ENCODE measurements around the gene BTG1. TPM values are rescaled to one million over a fixed set of nuclear protein-coding genes. Genes with fewer than 3 reads are reported as not detected.
"Not testable (repeated sequence)": the region's sequence is repeated elsewhere in the genome, so short reads cannot be mapped to it uniquely, and the experiment has no call there.

The BTG1 gene
- total RNA-seq, 1 donor from 2014 or later = 52.7 TPM

DNA sequence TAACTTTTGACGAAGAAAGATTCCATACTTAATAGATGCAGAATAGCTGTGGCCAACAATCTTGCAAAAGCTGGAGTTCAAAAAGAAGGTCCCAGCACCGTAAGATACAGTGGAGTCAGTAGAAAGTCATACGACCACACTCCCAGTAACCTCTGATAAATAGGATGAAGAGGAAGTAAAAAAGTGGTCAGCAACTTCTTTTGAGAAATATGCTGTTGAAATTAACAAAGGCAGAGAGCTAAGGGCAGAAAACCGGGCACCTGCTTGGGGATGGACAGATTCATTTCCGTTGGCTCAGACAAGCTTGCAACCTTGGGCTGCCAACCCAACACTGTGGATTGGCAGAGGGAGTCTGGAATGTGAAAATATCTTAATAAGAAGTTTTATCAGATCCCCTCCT, 40.0 kb downstream of the BTG1 start:
- no peak for DNase-seq (ENCODE audit: extremely low read depth, low read depth, low spot score)

DNA sequence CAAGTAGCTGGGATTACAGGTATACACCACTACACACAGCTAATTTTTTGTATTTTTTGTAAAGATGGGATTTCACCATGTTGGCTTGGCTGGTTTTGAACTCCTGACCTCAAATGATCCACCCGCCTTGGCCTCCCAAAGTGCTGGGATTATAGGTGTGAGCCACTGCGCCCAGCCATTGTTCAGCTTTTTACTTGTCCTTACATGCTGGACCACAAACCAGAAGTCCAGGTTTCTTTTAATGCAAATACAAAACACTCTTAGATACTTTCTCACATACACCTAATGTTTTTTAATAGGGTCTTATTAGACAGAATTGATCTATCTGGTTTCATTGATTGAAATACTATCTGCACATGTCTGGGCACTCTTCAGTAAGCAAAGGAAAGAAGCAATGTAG, 40.5 kb downstream of the BTG1 start:
- no peak for DNase-seq (ENCODE audit: extremely low read depth, low read depth, low spot score)

DNA sequence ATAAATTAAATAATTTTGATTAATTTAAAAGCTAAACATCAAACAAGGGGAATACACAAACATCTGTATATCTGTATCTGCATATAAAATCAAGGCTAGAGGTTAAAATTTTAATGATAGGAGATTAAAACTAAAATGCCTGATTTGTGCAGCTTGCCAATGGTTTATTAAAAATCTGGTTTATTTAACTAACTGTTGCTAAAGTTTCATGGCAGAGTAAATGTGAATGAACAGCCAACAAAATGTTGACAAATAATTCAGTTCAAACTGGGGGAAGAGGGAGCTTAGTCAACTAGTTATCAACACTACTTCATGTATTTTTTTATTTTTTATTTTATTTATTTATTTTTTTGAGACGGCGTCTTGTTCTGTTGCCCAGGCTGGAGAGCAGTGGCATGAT, 43.0 kb downstream of the BTG1 start:
- DNase-seq (ENCODE audit: extremely low read depth, low read depth, low spot score) = no peak

DNA sequence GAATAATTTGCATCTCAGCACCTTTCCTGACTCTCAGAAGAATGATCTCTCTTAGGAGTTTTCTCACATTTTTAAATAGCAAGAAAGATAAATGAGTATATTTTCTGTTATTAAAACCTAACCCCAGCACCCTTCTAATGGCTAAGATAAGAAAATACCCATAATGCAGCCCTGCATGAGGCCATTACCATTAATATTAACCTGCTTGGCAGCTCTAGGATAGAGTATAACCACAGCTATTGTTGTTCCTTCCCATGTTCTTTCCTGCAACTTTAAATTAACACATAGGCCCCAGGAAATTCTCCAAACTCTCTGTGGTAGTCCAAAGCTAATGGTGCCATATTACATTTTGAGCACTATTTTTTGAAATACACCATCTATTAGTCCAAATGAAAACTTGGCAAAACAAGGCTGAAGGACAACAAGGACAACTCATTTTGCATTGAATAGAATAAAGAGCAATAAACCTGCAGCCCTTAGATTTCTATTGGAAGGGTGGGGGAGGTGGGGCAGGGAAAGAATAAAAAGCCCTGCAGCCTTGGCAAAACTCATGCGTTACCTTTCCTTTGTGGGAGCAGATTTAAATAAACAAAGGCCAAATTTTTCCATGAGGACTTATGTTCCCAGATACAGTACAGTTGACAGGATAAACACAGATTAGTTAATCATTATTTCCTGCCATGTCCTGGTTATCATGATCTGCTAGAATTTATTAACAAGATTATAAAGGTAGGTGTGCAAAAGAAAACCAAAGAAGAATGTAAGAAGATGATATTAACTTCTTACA, 46.9 kb downstream of the BTG1 start:
- DNase-seq (ENCODE audit: extremely low read depth, low read depth, low spot score) = no peak

DNA sequence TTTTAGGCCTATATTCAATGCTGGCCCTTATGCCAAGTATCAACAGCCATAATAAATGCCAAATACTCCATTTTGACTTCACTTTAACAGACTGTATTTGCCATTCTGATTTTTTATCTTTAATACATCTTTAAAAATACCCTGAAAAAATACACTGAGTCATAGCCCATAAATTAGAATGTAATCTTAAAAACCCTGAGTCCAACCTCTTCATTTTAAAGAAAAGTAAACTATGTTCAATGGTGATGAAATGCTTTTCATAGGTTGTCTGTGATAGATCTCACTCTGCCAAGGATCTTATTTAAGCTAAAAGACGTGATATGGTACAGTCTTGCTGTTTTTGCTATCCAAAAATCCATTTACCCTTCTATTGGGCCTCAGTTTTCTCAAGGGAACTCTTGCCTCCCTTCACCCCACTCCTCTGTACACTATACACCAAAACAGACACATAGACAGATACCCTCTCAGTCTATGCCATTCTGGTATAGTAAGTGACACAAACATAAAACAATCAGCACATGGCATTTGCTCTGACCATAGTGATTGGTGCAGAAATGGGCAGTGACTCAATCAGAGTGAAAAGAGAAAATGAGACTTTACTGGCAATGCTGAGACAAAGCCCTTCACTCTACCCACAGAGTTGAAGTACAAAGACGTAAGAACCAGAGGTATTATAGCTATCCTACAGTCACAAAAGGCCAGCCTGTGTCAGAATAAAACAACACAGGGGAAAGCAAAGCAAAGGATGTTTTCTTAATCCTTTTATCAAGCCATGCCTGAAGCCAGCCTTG, 49.1 kb downstream of the BTG1 start:
- DNase-seq (ENCODE audit: extremely low read depth, low read depth, low spot score) = no peak

DNA sequence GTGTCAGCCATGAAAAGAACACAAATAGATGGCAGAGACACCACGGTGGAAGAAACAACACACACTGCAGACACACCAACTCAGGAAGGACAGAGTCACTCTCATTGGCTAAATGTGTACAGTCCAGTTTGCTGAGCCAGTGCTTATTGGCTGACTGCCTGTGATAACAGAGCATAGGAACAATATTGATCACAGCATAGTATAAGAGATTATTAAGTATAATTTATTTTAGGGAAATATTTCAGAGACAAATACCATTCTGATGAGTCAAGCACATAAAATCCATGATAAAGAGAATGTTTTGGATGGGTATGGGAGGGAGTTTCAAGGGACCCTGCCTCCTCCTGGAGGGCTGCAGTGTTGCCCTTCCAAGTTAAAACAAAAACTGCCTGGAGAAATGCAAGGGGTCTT, 50.9 kb downstream of the BTG1 start:
- no peak for DNase-seq (ENCODE audit: extremely low read depth, low read depth, low spot score)

DNA sequence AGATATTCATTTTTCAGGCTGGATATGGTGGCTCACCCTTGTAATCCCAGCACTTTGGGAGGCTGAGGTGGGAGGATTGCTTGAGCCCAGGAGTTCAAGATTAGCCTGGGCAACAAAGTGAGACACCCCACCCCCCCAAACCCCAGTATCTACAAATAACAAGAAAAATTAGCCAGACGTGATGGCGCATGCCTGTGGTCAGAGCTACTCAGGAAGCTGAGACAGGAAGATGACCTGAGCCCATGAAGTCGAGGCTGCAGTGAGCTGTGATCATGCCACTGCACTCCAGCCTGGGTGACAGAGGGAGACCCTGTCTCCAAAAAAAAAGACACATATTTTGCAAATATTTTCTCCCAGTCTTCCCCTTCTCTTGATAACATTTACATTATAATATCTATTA, 51.3 kb downstream of the BTG1 start:
- DNase-seq (ENCODE audit: extremely low read depth, low read depth, low spot score) = not testable (repeated sequence)

All from glomerular endothelial cell (primary cell).